ENCODE data around the gene NCOA7. TPM values are rescaled to one million over a fixed set of nuclear protein-coding genes. Genes with fewer than 3 reads are reported as not detected.

Gene NCOA7, protein sequence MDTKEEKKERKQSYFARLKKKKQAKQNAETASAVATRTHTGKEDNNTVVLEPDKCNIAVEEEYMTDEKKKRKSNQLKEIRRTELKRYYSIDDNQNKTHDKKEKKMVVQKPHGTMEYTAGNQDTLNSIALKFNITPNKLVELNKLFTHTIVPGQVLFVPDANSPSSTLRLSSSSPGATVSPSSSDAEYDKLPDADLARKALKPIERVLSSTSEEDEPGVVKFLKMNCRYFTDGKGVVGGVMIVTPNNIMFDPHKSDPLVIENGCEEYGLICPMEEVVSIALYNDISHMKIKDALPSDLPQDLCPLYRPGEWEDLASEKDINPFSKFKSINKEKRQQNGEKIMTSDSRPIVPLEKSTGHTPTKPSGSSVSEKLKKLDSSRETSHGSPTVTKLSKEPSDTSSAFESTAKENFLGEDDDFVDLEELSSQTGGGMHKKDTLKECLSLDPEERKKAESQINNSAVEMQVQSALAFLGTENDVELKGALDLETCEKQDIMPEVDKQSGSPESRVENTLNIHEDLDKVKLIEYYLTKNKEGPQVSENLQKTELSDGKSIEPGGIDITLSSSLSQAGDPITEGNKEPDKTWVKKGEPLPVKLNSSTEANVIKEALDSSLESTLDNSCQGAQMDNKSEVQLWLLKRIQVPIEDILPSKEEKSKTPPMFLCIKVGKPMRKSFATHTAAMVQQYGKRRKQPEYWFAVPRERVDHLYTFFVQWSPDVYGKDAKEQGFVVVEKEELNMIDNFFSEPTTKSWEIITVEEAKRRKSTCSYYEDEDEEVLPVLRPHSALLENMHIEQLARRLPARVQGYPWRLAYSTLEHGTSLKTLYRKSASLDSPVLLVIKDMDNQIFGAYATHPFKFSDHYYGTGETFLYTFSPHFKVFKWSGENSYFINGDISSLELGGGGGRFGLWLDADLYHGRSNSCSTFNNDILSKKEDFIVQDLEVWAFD
- 19.8 and 21.4 TPM in 2 replicates for polyA plus RNA-seq (2014; cell fraction: cytosol; rRNA removed)
- 8.5 and 12.2 TPM in 2 replicates for polyA plus RNA-seq (2014; cell fraction: nucleus; rRNA removed)

DNA sequence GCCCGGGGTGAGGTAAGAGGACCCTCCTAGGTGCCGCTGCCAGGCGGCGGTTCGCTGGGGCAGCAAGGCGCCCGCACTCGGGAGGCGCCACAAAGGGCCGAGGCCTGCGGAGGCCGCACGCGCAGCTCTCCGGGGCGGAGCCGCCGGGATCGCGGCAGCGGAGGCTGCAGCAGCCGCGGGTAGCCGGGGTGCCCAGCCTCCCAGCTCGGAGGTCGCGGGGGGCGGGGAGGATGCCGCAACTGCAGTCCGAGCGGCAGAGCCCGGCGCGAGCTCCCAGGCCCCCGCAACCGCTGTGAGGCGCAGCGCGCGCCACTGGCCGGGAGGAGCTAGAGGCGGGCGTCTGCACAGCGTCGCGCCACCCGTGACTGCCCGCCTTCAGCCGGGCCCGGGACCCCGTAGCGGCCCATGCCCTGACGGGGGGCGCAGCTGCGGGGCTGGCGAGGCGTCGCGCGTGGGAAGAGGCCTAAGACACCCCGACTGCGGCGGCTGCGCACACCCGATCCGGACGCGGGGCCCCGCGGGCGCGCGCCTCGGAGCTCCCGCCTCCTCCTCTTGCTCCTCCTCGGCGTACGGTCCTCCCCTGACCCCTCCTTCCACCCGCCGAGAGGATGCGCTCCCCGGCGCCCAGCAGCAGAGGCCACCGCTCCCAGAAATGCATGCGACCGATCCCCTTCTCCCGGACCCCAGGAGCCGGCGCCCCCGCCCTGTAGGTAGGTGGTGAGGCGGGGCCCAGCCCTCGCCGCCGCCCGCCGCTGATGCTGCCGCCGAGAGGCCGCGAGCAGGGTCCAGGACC is at the start of gene NCOA7:
Gene NCOA7 (plus strand): TSS at position 603 of the 793 bp plus-strand sequence. CDS start 24,395 bp downstream, outside the sequence.
- peak; percentile 86 for DNase-seq (ENCODE audit: low spot score)

GRCh38 chr6:125741336-125741735 is 49.4 kb upstream of the NCOA7 start:
- no peak for DNase-seq (ENCODE audit: low spot score)

GRCh38 chr6:125742024-125742423 is 48.7 kb upstream of the NCOA7 start:
- DNase-seq (ENCODE audit: low spot score): no peak

DNA sequence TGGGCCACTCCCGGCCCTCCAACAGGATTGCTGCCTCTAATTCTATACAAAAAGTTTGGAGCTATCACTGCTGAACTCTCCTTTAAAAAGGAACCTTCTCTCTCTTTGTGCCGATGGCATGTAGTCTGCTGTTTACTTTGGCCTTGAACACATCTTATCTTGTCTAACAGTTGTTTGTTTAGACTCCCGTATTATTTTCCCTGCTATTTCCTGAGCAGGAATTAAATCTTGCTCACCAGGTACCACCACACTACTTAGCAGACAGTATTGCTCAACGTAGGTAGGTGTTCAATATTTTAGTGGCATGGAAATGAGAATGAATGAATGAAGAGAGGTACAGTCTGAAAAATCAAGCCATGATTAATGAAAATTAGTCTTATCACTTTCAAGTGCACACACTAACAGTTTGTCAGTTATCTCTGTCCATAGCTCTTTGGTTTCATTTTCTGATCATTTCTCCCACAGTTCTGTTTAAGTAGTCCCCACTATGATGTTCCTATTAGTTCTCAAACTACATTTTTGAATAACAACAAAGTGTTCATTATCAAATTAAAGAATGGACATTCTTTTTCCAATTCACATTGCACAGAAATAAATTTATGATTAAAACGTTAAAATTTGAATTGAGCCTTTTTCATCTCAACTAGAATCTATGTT is 48.2 kb upstream of the NCOA7 start:
- DNase-seq (ENCODE audit: low spot score): no peak

GRCh38 chr6:125743604-125744003 is 47.2 kb upstream of the NCOA7 start:
- DNase-seq (ENCODE audit: low spot score): no peak

- DNase-seq (ENCODE audit: low spot score): no peak
These were observed 45.3 kb upstream of the NCOA7 start for GRCh38 chr6:125745281-125746018.

- no peak for DNase-seq (ENCODE audit: low spot score)
These were observed 44.7 kb upstream of the NCOA7 start for GRCh38 chr6:125746019-125746414.

GRCh38 chr6:125746731-125747588 is 43.8 kb upstream of the NCOA7 start:
- DNase-seq (ENCODE audit: low spot score): peak; percentile 32

GRCh38 chr6:125747589-125748405 is 43.0 kb upstream of the NCOA7 start:
- DNase-seq (ENCODE audit: low spot score): no peak

- peak; percentile 11 for DNase-seq (ENCODE audit: low spot score)
These were observed 42.2 kb upstream of the NCOA7 start for GRCh38 chr6:125748406-125749172.

DNA sequence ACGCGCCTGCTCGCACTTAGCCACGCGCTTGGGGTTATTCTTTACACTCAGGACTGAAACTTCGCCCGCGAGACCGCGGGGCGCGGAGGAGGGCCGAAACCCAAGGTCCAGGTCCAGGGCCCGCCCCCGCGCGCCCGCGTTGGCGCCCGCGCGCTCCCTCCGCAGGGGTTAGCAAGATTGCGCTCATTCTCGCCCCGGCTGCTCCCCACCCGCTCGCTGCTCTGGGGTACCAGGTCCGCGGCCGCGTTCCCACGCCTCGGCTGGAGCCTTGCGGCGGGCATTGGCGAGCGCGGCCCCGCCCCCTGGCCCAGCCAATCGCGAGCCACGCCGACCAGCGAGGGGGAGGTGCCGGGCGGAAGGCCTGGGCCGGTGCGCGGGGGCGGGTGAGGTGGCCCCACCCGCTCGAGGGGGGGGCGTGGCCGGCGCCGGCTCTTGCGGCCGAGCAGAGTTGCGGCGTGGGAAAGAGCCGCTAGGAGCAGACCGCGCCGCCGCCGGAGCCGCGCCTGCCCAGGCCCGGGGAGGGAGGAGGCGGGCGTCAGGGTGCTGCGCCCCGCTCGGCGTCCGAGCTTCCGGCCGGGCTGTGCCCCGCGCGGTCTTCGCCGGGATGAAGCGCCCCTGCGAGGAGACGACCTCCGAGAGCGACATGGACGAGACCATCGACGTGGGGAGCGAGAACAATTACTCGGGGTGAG is 41.4 kb upstream of the NCOA7 start, which contains the start of gene HEY2:
Gene HEY2 (plus strand): TSS at position 460 of the 692 bp plus-strand sequence. CDS start 145 bp downstream, at position 605.
- DNase-seq (ENCODE audit: low spot score): peak; percentile 85

GRCh38 chr6:125749865-125750691 is 40.7 kb upstream of the NCOA7 start:
- DNase-seq (ENCODE audit: low spot score): peak; percentile 49

- no peak for DNase-seq (ENCODE audit: low spot score)
These were observed 39.9 kb upstream of the NCOA7 start for GRCh38 chr6:125750692-125751333.

- DNase-seq (ENCODE audit: low spot score): no peak
These were observed 39.3 kb upstream of the NCOA7 start for GRCh38 chr6:125751334-125751916.

- DNase-seq (ENCODE audit: low spot score): no peak
These were observed 38.0 kb upstream of the NCOA7 start for GRCh38 chr6:125752773-125753172.

Measured in SK-N-DZ (cell line).